Measurements from ENCODE around the gene CSNK1G3.
"Not testable (repeated sequence)": the region's sequence is repeated elsewhere in the genome, so short reads cannot be mapped to it uniquely, and the experiment has no call there.

Gene CSNK1G3

GRCh38 chr5:123559434-123559775 lies 47.4 kb downstream of the CSNK1G3 start:
- DNase-seq (ENCODE audit: low spot score): no peak

- no peak for DNase-seq (ENCODE audit: low spot score)
Measured at GRCh38 chr5:123561230-123561629, 49.3 kb downstream of the CSNK1G3 start.

GRCh38 chr5:123571927-123572326 lies 60.0 kb downstream of the CSNK1G3 start:
- no peak for DNase-seq (ENCODE audit: low spot score)

- DNase-seq (ENCODE audit: low spot score): no peak
Measured at GRCh38 chr5:123578390-123578789, 66.4 kb downstream of the CSNK1G3 start.

GRCh38 chr5:123579410-123579809 lies 67.4 kb downstream of the CSNK1G3 start:
- DNase-seq (ENCODE audit: low spot score): no peak

- no peak for DNase-seq (ENCODE audit: low spot score)
Measured at GRCh38 chr5:123582550-123583285, 70.7 kb downstream of the CSNK1G3 start.

- DNase-seq (ENCODE audit: low spot score): no peak
Measured at GRCh38 chr5:123585871-123586270, 73.9 kb downstream of the CSNK1G3 start.

GRCh38 chr5:123594434-123594833 lies 82.5 kb downstream of the CSNK1G3 start:
- DNase-seq (ENCODE audit: low spot score): no peak

- DNase-seq (ENCODE audit: low spot score): no peak
Measured at GRCh38 chr5:123597018-123597417, 85.0 kb downstream of the CSNK1G3 start.

GRCh38 chr5:123598028-123598689 lies 86.2 kb downstream of the CSNK1G3 start:
- DNase-seq (ENCODE audit: low spot score): no peak

GRCh38 chr5:123599171-123599570 lies 87.2 kb downstream of the CSNK1G3 start:
- DNase-seq (ENCODE audit: low spot score): no peak

GRCh38 chr5:123601610-123602009 lies 89.6 kb downstream of the CSNK1G3 start:
- no peak for DNase-seq (ENCODE audit: low spot score)

- no peak for DNase-seq (ENCODE audit: low spot score)
Measured at GRCh38 chr5:123605822-123606221, 93.8 kb downstream of the CSNK1G3 start.

GRCh38 chr5:123610209-123610608 lies 98.2 kb downstream of the CSNK1G3 start:
- no peak for DNase-seq (ENCODE audit: low spot score)

- DNase-seq (ENCODE audit: low spot score): peak; percentile 31
Measured at GRCh38 chr5:123610665-123611405, 98.9 kb downstream of the CSNK1G3 start.

- DNase-seq (ENCODE audit: low spot score): no peak
Measured at GRCh38 chr5:123611406-123611709, 99.4 kb downstream of the CSNK1G3 start.

- DNase-seq (ENCODE audit: low spot score): no peak
Measured at GRCh38 chr5:123617561-123617960, 105.6 kb downstream of the CSNK1G3 start.

GRCh38 chr5:123626051-123626450 lies 114.1 kb downstream of the CSNK1G3 start:
- DNase-seq (ENCODE audit: low spot score): no peak

- DNase-seq (ENCODE audit: low spot score): no peak
Measured at GRCh38 chr5:123628860-123629544, 117.0 kb downstream of the CSNK1G3 start.

- DNase-seq (ENCODE audit: low spot score): no peak
Measured at GRCh38 chr5:123636006-123636405, 124.0 kb downstream of the CSNK1G3 start.

GRCh38 chr5:123637028-123637427 lies 125.1 kb downstream of the CSNK1G3 start:
- not testable (repeated sequence) for DNase-seq (ENCODE audit: low spot score)

GRCh38 chr5:123639244-123639643 lies 127.3 kb downstream of the CSNK1G3 start:
- no peak for DNase-seq (ENCODE audit: low spot score)
